ENCODE data around the gene SP140.

- TF ChIP-seq POLR2AphosphoS5 (IDR thresholded peaks at IDR 0.05): no peak
- TF ChIP-seq CTCF (IDR thresholded peaks at IDR 0.05): no peak
These were observed 74.1 kb downstream of the SP140 start for GRCh38 chr2:230299618-230300017.

Data from sigmoid colon (tissue), 4 donors.